Germinal center (tissue), 1 donor: ENCODE results near the gene MS4A4E.
"Not testable (repeated sequence)": the region's sequence is repeated elsewhere in the genome, so short reads cannot be mapped to it uniquely, and the experiment has no call there.

Source experiments
- DNase-seq: peaks from one replicate; pipeline ENCODE4 v3.0.0; 2012; ENCODE audit warnings: mixed read lengths, low spot score

The MS4A4E gene

DNA sequence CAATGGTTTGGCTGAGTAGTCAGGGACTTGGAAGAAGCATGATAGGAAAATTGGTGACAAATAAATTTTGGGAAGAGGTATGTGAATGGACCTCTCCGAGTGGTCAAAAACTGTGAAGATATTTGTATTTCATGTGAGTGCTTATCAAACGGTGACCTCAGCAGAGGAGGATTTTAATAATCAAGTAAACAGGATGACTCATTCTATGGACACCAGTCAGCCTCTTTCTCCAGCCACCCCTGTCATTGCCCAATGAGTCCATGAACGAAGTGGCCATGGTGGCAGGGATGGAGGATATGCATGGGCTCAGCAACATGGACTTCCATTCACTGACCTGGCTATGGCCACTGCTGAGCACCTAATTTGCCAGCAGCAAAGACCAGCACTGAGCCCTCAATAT is 21.2 kb downstream of the MS4A4E start:
- no peak for DNase-seq

DNA sequence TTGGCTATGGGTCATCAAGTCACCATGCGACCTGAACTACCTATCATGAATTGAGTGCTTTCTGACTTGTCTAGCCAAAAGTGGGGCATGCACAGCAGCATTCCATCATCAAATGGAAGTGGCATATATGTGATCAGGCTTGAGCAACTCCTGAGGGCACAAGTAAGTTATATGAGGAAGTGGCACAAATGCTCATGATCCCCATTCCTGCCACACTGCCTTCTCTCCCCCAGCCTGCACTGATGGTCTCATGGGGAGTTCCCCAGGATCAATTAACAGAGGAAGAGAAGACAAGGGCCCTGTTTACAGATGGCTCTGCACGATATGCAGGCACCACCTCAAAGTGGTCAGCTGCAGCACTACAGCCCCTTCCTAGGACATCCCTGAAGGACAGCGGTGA is 21.8 kb downstream of the MS4A4E start:
- no peak for DNase-seq

- DNase-seq = no peak
These were observed 28.6 kb downstream of the MS4A4E start for GRCh38 chr11:60214386-60214785.

DNA sequence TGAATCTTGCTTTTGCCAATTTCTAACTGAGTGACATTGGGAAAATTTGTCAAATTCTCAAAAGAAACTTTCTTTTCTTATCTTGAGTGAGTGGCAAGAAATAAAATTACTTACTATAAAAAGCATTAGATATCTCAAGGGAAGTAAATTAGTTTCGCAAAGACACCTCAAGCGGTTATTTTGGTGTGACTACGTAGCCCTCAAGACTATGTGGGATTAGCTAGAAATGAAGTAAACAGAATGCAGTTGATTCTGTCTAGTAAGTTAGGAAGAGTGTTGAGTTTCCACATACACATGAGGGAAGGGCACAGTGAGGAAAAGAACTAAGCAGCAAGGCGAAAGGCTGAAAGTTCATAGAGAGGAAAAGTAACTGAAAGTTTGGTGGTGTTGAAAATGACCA is 31.7 kb downstream of the MS4A4E start:
- DNase-seq = no peak

DNA sequence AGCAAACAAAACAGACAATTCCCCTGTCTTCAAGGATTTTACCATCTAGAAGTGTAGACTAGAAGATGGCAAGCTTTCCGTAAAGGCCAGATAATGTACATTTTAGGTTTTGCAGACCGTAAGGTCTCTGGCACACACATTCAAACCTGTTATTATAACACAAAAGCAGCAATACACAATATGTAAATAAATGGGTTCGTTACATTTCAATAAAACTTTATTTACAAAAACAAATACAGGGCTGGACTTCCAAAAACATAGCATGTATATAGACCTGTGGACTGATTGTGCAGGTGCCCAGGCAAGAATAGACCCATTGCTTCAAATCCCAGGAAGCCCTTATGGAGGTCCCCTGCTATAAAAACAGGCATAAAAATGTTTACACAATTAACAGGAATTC is 33.0 kb downstream of the MS4A4E start:
- DNase-seq = no peak

- DNase-seq = no peak
These were observed 34.0 kb downstream of the MS4A4E start for GRCh38 chr11:60208951-60209350.

DNA sequence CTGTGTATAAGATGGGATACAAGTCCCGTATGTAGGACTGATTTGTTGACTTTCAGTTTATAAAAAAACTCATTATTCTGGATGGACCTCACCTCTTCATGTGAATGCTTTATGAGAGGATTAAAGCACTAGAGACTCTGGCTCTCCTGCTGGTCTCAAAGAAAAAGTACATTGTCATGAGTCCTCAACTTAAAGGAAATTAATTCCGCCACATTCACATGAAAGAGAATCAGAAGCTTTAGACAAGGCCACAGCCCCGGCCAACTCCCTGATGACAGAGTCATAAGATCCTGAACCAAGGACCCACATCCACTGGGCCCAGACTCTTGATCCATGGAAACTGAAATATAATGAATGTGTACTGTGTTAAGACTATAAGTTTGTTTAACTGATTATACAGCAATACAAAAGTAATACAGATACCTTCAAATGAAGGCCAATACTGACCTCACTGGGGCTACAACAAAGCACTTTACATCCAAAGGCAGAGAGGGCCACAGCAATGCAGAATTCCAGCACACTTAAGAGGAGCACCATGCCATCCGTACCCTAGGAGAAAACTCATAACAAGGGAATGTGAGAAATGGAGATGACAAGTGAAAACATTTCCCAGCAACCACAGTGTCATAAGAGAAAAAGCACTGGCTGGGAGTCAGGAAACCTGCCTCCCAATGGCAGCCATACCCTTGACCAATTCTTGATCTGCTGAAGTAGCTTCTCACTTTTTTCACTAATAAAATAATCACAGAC is 34.6 kb downstream of the MS4A4E start:
- DNase-seq = no peak

- no peak for DNase-seq
These were observed 36.3 kb downstream of the MS4A4E start for GRCh38 chr11:60206616-60207015.

- no peak for DNase-seq
These were observed 38.0 kb downstream of the MS4A4E start for GRCh38 chr11:60204922-60205321.

- DNase-seq = not testable (repeated sequence)
These were observed 41.6 kb downstream of the MS4A4E start for GRCh38 chr11:60201334-60201733.

DNA sequence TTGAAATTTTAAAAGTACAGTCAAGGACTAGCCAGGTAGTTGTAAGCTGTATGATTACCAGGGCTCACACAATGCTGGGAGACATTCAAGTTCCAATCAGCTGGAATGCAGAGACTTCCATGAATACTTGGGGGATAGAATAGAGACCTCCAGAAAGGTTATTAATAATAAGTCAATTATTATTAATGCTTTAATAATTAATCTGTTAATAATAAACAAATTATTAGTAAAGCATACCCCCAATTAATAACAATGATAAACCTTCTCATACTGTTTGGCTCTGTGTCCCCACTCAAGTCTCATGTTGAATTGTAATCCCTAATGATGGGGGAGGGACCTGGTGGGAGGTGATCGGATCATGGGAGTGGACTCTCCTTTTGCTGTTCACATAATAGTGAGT is 45.5 kb downstream of the MS4A4E start:
- no peak for DNase-seq

GRCh38 chr11:60195923-60196368 is 47.0 kb downstream of the MS4A4E start:
- DNase-seq = no peak

DNA sequence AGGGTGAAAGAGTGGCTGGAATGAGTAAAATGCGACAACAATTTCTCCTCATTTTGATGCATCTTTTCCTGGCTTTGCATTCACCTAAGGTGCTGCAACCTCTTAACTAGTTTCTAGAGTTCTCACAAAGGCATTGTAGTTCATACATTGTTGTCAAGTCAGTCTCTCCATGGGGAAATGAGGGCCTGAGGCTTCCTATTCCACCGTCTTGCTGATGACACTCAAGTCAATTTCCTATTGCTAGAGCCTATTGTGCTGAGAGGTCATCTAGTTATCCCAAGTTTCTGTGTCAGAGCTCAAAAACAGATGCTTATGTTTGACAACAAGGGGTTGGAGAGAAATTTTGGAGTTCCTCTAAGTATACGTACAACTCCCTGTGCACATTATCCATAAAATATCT is 48.4 kb downstream of the MS4A4E start:
- no peak for DNase-seq

- DNase-seq = peak; percentile 51
These were observed 49.1 kb downstream of the MS4A4E start for GRCh38 chr11:60193687-60194433.

DNA sequence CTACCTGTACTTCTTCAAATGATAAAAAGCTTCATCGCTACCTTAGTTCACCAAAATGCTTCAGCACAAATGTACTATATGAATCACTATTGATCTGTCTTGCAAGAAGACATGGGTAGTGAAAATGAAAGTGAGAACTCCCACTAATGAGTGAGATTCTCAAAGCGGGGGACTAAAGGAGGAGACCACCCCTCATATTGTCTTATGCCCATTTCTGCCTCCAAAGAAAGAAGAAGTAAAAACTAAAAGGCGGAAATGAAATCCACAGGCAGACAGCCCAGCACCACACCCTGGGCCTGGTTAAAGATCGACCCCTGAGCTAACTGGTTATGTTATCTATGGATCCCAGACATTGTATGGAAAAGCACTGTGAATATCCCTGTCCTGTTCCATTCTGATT is 50.4 kb downstream of the MS4A4E start:
- not testable (repeated sequence) for DNase-seq

GRCh38 chr11:60188481-60188880 is 54.5 kb downstream of the MS4A4E start:
- not testable (repeated sequence) for DNase-seq

DNA sequence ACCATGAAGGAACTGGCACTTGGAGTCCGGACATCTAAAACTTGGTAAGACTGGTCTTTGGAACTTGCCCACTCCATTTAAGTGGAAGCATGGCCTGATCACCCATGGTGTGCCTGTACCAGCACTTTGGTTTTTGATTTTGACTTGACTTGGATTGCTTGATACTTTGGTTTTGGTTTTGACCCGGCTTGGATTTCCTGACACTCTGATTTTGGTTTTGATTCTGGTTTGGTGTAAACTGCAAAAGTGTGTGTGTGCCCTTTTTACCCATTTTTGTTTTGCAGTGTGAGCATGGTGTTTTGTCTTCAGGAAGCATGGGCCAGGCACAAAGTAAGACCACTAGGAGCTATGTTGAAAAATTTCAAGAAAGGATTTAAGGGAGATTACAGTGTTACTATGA is 56.8 kb downstream of the MS4A4E start:
- not testable (repeated sequence) for DNase-seq

- not testable (repeated sequence) for DNase-seq
These were observed 57.5 kb downstream of the MS4A4E start for GRCh38 chr11:60185512-60185827.

DNA sequence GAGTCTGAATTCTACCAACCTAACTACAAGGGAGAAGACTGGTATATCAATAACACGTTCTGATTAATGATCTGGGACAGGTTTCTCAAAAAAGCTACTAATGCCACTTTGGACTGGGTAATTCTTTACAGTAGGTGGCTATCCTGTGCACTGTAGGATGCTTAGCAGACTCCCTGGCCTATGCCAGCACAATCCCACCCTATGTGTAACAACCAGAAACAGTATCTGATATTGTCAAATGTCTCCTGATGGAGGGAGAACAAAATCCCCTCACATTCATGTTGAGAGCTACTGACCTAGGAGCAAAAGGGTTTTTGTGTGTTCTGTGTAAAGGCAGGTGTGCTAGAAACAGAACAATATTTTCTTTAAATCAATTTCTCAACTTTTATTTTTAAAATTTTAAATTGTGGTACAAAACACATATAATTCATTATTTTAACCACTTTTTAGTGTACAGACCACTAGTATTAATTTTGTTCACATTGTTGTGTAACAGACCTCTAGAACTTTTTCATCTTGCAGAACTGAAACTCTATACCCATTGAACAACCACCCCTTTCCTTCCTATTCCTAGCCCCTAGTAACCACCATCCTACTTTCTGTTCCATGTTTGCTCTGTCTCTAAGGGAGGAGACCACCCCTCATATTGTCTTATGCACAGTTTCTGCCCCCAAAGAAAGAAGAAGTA is 58.0 kb downstream of the MS4A4E start:
- no peak for DNase-seq

DNA sequence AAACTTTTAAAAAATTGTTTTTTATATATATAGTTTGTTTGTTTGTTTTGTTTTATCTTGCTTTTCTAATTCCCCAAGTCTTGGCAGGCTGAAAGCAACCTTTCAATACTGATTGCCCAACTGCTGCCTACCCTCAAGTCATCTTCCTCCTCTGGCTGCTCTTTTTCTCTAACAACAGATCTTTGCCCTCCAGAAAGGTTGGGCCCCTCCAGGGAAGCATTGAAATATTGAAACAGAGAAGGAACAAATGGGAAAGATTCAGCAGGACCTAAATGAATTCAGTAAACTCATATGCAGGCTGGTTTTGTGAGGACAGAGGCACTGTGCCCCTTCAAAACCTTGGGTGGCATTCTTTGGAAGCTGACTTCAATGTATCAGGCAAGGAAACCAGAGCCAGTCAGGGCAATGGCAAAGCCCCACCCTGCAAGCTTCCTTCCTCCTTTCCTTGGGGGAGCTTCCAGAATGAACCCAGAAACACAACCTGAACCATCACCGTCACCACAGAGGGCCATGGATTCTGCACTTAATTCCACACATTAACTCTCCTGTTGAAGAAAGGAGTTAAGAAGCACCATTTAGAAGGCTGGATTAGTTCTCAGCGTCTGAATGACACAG is 59.2 kb downstream of the MS4A4E start:
- DNase-seq = no peak

DNA sequence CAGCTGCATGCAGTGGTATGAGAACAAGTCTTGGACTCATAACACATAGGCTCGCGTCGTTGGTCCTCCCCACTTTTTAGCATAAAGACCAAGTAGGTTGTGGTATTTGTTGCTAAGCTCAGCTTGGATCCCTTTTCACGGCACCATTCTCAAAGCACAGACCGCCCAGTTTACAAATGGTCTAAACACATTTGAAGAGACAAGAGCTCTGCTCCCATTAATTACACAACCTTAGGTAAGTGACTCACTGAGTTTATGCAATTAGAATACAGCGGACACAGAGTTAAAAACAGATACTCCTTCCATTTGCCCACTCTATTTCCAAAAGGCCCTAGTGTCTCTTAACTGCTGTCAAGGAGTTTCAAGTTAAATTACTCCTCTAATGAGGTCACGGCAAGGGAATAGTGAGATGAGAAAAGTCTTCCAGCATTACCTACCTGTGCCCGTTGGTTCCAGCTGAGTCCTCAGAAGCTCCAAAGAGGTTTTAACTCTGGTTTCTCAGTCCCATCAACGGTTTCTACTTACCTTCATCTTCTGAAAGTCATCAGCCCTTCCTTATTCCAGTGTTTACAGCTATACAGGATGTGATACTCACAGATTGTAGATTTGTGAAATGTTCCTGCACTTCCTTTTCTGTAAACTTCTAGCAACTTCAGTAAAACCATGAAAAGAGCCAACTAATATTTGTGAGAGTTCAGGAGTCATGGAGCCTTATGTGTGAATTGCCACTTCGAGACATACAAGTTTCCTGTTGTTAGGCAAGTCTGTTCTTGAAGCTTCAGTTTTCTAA is 60.2 kb downstream of the MS4A4E start, which contains the start of gene MS4A6A:
MS4A6A (minus strand) TSS at position 543 of the 790 bp plus-strand sequence. CDS start 1,356 bp downstream, outside the sequence.
- DNase-seq = no peak

DNA sequence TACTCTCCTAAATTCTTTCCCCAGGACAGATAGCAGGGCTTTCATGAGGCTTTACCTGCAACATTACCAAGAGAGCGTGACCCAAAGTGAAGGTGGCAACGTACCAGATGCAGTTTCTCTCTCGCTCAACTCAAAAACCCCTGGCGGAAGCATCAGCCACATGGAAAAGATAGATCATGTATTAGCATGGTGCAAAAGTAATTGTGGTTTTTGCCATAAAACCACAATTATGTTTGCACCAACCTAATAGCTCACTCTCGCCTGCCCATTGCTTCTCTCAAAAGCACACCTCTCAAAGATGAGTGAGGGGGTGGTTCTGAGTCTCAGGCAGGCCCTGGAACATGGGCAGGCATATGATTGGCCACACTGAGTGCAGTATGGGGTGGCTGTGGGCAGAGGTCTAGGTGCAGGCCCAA is 67.1 kb downstream of the MS4A4E start:
- DNase-seq = no peak
